GM18507 (cell line): ENCODE data around the gene CTAGE9.
"Not testable (repeated sequence)": the region's sequence is repeated elsewhere in the genome, so short reads cannot be mapped to it uniquely, and the experiment has no call there.

ENCODE experiments used
- DNase-seq: peaks from one replicate; pipeline ENCODE4 v3.0.0; 2011; ENCODE audit warnings: low read depth; ENCODE audit not compliant: insufficient read length; ENCODE audit errors: extremely low spot score
- FAIRE-seq: peaks from 2 replicates; lab custom pipeline; 2011; peaks lifted over from hg19 to GRCh38; lab: Jason Lieb, UNC

CTAGE9 gene, protein sequence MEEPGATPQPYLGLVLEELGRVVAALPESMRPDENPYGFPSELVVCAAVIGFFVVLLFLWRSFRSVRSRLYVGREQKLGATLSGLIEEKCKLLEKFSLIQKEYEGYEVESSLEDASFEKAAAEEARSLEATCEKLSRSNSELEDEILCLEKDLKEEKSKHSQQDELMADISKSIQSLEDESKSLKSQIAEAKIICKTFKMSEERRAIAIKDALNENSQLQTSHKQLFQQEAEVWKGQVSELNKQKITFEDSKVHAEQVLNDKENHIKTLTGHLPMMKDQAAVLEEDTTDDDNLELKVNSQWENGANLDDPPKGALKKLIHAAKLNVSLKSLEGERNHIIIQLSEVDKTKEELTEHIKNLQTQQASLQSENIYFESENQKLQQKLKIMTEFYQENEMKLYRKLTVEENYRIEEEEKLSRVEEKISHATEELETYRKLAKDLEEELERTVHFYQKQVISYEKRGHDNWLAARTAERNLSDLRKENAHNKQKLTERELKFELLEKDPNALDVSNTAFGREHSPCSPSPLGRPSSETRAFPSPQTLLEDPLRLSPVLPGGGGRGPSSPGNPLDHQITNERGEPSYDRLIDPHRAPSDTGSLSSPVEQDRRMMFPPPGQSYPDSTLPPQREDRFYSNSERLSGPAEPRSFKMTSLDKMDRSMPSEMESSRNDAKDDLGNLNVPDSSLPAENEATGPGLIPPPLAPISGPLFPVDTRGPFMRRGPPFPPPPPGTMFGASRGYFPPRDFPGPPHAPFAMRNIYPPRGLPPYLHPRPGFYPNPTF

DNA sequence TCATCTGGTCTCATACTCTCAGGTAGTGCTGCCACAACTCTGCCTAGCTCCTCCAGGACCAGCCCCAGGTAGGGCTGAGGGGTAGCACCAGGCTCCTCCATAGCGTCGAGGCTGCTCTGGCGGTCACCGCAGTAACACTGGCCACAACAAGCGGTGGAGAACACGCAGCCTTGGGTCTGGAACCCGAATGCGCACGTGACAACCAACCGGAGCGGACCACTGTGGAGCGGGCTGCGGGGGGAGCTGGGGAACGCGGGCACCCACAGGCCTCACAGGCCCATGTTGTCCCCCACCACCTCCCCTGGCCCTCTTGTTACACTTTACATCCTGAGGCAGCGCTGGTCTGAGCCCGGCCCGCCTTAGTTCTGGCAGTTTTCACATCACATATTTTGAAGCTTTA lies at the start of gene CTAGE9:
Gene CTAGE9 (minus strand): TSS at position 101 of the 400 bp plus-strand sequence. CDS start 0 bp downstream, at position 101.
- not testable (repeated sequence) for DNase-seq, FAIRE-seq

DNA sequence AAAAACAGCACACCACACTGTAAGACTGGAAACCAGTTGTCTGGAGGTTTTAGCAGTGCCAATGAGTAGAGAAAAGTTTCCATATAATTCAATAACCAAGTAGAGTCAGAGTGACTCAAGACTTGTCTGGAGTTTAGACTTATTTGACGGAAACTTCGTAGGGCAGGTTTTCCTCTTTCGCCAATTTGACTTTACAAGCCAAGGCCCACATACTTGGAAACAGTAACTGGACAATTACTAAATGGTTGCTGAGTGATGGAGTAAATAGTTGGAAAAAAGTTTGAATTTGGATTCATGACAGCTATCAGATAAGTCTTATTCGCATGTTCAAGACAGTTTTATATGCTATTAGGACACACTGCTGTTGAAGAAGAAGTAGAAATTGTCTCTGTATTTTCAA lies 48.1 kb upstream of the CTAGE9 start:
- no peak for FAIRE-seq
- no peak for DNase-seq

DNA sequence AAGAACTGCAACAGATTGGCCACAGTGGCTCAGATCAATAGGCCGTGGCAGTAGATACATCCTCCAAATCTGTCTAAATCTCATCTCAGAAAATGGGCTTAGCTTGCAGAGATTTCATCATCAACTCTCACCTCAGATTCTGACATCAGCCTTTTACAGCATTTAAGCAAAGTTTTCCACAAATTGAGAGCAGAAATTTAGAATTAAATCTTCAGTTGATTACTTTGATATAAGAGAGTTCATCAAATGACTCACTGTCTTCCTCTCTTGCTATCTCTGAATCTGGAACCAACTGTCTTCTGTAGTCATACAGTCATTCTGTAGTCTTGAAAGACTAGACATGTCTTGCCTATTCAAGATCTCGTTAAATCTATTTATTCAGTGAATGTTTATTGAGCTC lies 45.2 kb upstream of the CTAGE9 start:
- no peak for FAIRE-seq

DNA sequence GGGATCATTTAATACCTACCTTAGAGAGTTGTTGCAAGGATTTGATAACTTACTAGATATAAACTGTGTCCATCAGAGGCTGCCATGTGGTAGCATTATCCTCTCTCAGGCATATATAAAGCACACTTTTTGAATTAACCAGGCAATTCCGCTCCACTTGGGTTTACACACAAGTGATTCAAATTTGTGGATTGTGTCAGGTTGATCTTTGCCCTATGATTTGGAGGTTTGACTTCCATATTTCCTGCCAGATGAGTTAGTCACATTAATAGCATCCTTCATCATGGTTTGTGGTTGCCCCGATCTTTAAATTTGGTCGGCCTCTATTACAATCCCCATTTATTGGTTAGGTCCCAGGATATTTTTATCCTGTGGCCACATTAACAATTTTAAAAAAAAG lies 44.8 kb upstream of the CTAGE9 start:
- DNase-seq (no peak), FAIRE-seq (no peak)

More for the DNA sequence above, 45.2 kb upstream of the CTAGE9 start:
- no peak for DNase-seq

DNA sequence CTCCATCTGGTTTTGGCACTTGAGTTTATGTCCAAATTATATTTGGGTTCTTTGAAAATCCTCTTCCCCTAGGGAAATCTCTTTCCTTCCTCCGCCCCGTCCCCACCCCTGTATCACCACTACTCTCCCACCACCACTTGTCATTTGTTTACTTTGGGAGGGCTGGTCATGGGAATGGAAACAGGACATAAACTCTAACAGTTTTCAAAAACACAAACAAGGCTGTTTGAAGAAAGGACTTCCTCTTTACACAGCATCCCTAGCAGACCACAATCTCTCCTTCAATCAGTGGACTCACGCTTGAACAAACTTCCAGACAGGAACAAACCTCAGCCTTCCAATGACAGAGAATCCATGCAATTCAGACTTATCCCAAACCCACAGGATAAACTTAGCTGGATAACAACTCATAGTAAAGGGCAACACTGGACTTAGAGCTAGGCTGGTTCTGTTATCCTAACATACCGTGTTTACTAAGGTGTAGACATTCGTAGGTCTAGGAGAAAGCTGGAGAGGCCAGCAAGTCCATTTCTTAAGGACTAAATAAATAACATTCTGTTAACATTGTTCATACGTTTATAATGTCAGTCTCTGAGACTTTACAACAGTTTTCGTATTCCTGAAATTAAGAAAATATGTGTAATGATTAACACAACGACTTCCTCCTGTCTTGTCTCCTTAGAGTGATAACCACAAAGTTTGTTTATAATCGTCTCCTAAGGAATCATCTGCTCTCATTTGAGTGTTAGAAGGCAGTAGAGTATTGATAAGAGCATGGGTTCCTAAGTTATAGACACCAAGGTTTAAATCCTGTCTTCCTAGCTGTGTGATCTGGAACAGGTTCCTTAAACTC lies 44.1 kb upstream of the CTAGE9 start:
- DNase-seq (no peak), FAIRE-seq (no peak)

DNA sequence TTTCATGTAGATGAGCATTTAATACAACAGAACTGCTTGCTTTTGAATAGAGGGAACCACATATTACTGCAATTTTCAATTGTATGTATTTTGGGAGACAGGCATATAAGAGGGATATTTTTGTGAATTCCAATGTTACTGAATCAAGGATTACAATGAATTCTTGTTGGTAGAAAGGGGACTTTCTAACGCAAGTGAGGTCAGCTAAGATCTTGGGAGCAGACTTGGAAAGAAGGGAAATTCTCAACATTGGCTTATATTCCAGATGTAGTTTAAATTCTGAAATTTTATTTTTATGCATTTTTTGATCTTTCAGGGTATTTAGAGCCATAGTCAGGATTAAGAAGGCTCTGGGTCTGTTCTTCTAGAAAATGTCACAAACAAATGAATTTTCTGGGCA lies 43.3 kb upstream of the CTAGE9 start:
- DNase-seq = no peak
- no peak for FAIRE-seq

DNA sequence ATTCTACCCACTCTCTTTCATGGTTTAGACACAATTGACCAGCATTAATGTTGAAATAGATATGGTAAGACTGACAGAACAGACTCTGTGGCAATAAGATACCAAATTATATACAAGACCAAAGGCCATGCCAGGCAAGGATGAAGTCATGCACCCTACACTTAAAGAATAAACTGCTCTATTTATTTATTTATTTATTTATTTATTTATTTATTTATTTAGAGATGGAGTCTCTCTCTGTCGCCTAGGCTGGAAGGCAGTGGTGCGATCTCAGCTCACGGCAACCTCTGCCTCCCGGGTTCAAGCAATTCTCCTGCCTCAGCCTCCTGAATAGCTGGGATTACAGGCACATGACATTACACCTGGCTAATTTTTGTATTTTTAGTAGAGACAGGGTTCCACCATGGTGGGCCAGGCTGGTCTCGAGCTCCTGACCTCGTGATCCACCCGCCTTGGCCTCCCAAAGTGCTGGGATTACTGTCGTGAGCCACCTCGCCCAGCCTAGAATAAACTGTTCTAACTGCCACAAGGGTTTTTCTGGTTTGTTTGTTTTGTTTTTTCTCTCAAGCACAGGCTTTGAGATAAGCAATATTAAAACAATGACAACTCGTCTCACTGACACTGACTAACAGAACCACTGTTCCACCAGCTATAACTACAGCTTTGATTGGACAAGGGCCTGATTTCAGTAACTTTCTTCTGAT lies 40.3 kb upstream of the CTAGE9 start:
- not testable (repeated sequence) for FAIRE-seq, DNase-seq

DNA sequence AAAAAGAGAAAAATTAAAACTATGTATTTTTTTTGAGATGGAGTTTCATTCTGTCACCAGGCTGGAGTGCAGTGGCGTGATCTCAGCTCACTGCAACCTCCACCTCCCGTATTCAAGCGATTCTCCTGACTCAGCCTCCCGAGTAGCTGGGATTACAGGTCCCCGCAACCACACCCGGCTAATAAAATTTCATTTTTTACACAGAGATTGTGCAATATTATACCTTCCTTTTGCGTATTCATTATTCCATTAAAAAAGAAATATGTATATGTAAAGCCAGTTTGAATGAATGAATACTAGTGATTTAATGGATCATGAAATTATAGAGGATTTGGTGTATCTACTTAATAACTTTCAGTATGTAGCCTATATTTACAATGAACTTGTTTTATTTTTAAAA lies 38.2 kb upstream of the CTAGE9 start:
- DNase-seq (no peak), FAIRE-seq (no peak)

DNA sequence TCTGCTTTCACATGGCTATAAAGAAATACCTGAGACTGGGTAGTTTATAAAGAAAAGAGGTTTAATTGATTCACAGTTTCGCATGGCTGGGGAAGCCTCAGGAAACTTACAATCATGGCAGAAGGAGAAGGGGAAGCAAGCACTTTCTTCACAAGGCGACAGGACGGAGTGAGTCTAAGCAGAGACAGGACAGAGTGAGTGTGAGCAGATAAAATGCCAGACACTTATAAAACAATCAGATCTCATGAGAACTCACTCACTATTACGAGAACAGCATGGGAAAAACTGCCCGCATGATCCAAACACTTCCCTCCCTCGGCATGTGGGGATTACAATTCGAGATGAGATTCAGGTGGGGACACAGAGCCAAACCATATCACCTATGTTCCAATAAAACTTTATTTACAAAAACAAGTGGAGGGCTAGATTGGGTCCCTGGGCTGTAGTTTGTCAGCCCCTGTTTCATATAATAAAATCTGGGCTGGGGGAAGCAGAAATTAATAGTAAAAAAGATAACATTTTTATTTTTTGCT lies 37.1 kb upstream of the CTAGE9 start:
- no peak for FAIRE-seq
- DNase-seq = no peak

DNA sequence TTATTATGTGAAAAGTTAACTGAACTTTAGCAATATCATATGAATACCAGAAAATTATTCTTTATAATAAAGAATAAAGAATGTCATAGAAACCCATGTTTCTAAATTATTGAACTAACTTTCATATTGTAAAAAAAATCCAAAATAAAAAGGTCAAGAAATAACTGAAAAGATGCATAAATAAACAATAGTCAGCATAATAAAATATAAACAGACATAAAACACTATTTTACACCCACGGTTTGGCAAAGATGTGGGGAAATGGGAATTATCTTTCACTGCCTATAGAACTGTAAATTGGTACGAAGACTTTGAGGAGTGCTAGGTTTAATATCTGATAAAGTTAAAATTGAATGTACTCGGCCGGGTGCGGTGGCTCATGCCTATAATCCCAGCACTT lies 34.7 kb upstream of the CTAGE9 start:
- DNase-seq = no peak
- no peak for FAIRE-seq

DNA sequence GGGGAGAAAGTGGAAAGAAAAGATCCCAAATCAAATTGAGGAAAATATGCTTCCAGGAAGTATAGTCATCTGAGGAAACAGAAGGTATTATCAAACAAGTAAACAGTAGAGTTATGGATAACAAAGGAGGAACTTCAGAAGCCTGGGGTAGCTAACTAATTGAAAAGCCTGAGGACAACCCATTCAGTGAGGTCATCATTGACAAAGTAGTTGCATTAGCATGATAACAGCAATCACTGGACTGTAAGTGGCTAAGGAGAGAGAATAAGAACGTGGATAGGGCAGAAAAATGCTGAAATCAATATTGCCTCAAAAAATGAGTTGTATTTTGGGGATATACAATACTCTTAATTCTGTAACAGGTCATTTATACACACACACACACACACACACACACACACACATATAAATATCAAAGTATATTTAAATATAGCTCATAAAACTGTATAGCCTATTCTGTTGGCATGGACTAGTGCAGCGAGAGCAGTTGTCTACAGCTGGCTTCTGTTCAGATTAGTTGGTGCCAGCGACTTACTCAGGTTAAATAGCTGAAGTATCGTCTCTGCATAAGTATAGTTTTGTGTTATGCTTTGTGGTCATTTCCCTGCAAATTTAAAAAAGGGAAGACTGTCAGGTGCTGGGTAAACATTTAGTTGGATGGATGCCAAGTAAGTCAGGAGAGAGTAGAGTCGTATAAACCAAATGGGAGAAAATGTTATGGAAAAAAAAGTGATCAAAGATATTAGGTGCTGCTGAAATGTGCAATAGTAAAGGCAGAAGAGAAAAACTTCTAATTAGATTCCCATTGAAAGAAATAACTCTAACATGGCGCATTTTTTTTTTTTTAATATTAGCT lies 33.8 kb upstream of the CTAGE9 start:
- no peak for FAIRE-seq

DNA sequence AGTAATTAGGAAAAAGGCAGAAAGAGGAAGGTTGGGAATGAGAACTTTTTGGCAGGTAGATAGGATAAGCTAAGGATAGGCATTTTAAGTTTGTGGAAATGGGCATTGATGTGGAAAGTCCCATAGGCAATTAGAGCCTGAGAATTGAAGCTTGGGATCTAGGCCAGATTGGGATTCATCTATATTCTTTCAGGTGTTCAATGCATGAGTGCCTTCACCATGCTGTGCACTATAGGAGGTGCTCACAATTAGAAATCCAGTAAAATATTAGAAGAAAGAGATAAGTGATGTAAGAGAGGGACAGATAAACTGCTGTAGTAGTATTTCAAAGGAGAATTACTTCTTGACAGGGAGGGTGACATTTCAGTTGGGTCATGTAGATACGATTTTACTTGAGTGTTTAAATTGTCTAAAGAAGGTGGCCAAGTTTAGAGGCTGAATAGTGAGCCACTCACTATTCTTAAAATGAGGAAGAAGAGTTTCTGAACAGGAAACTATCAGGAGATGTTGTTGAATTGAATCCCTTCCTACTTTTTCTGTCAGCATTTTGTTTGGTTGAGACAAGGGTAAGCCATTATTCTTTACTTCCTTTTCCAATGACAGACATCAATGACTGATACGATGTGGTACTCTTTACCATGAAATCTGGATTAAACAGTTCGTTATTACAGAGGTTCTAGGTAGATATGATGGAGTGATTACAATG lies 31.0 kb upstream of the CTAGE9 start:
- no peak for DNase-seq
- no peak for FAIRE-seq

More for the DNA sequence above, 33.8 kb upstream of the CTAGE9 start:
- no peak for DNase-seq

DNA sequence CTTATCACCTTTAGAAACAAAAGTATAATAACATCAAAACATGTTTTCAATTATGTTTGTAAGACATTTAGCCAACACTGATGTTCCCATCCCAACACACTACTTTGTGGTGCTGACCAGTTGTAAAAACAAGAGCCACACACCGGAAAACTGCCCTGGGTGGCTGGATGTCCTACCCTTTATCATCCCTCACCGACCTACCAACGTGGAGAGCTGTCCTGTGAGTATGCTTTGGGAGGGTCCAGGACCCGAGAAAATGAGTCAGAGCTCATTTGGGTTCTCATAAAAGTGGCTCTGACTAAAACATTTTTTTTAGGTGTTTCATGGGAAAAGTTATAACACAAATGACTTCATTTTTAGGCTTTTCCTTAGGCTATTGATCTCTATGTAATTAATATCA lies 29.3 kb upstream of the CTAGE9 start:
- no peak for DNase-seq
- FAIRE-seq = no peak

DNA sequence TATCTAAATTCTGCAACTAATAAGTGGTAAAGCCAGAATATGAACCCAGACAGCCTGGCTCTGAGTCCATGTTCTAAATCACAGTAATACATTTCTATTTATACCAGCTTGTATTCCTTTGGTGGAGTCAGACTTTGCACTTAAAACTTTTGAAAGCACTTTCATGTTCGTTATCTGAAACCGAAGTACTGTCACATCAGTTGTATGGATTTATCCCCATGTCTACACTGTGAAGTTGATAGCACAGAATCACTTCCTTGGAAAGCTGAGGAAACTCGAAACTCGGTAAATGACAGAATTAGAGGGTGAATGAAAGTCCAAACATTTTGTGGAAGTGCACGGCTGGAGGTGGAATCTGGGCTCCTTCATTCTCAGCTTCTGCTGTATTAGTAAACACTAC lies 28.3 kb upstream of the CTAGE9 start:
- DNase-seq = no peak
- FAIRE-seq = no peak

DNA sequence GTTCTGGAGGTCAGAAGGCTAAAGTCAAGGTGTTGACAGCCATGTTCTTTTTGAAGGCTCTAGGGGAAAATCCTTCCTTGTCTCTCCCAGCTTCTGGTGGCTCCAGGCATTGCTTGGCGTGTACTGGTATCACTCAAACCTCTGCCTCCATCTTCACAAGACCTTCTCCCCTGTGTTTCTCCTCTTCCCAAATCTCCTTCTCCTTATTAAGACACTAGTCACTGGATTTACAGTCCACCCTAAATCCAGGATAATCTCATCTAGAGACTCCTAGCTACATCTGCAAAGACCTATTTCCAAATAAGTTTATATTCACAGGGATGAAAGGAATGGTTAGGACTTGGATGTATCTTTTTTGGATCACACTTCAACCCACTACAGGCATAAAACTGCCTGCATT lies 26.0 kb upstream of the CTAGE9 start:
- DNase-seq (no peak), FAIRE-seq (no peak)

DNA sequence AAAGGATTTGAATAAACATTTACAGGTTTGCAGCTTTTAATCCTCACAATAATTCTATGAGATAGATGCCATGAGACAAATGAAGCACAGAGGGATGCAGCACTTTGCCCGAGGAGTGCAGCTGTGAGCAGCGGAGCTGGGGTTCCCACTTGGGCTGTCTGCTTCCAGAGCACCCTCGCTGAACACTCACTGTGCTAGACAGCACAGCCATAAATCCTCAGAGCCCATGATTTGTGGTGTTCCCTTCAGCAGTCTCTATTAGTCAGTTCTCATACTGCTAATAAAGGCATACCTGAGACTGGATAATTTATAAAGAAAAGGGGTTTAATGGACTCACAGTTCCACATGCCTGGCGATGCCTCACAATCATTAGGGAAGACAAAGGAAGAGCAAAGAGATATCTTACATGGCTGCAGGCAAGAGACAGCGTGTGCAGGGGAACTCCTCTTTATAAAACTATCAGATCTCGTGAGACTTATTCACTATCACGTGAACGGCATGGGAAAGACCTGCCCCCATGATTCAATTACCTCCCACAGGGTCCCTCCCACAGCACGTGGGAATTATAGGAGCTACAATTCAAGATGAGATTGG lies 25.3 kb upstream of the CTAGE9 start:
- FAIRE-seq (no peak), DNase-seq (no peak)

DNA sequence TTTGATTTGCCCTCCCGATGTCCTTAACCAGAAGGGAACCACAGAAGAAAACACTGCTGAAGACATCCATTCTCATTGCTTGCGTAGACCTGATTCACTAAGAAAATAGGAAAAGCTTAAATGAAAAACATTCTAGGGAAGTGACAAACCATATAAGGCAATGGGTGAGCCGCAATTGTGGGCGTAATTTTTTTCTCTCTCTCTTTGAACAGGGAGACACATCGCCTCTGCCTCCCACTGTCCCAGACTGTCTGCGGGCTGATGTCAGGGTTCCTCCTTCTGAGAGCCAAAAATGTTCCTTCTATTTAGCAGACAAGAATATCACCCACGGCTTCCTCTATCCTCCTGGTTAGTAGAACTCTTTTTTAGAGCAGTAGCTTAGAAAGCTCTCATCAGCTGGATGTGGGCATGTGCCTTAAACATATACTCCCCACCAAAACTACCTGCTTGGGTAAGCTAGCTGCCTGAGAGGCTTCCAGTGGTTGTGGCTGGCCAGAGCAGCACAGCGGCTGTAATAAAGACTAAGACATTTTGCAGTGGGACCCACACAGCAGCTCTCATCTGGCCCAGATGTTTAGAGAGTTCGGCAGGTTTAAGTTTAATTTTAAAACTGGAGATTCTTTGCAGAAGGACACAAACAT lies 22.7 kb upstream of the CTAGE9 start:
- no peak for DNase-seq

More for the DNA sequence above, 22.7 kb upstream of the CTAGE9 start:
- no peak for FAIRE-seq
